ENCODE data around the gene TTBK1. TPM values are rescaled to one million over a fixed set of nuclear protein-coding genes. Genes with fewer than 3 reads are reported as not detected.

Gene TTBK1
- total and polyA plus RNA-seq, 2 donors from 2014 or later, result 0.26 to 0.31 TPM

DNA sequence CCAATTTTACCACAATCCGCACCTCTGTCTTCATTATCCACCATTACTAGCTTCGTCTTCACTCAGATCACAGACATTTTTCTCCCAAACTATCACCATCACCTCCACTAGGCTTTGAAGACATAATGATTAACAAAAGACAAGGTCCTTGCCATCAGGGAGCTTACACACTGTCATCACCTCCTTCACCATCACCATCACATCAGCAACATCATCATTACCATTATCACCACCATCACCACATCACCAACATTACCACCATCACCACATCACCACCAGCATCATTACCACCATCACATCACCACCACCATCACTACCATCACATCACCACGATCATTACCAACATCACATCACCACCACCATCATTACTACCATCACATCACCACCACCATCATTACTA, 50.4 kb downstream of the TTBK1 start:
- H3K4me3 ChIP-seq (ENCODE audit: low read length in 3 of 3), result no peak overlapping the region
- TF ChIP-seq CTCF (IDR thresholded peaks at IDR 0.05; ENCODE audit: borderline replicate concordance, extremely low read depth, insufficient read depth), result no peak
- H3K9ac ChIP-seq (ENCODE audit: low read length in 3 of 3), result no peak overlapping the region
- H3K36me3 ChIP-seq (ENCODE audit: control insufficient read depth in 2 of 3, insufficient read depth in 3 of 3, low read length in 3 of 3), result no peaks in the 10 kb centered on the region
- H3K27me3 ChIP-seq (ENCODE audit: control insufficient read depth, insufficient read depth, low read length), result no peaks in the 10 kb centered on the region
- H3K27ac ChIP-seq (ENCODE audit: low read depth in 2 of 2, low read length in 2 of 2), result no peak overlapping the region
- FAIRE-seq (no peak), DNase-seq (peak in 1 of 5 donors; percentile 0)
- intact Hi-C loops (cut with DNase I), result no loop called here
- H3K4me1 ChIP-seq (ENCODE audit: control insufficient read depth in 2 of 3, insufficient read depth in 2 of 3, low read depth in 1 of 3, low read length in 3 of 3), result peaks cover 0 to 5% (median 3%) of the 10 kb centered on the region in 3 donors
- no peaks in the 10 kb centered on the region for H3K9me3 ChIP-seq (ENCODE audit: control insufficient read depth in 2 of 3, insufficient read depth in 1 of 3, low read length in 3 of 3)

DNA sequence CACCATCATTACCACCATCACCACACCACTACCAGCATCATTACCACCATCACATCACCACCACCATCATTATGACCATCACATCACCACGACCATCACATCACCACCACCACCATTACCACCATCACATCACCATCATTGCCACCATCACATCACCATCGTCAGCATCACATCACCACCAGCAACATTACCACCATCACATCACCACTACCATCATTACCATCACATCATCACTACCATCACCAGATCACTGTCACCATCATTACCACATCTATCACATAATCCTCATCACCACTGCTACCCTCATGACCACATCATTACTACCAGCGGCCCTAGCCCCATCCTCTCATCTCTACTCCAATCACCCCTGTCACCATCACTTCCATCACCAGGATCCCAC, 51.3 kb downstream of the TTBK1 start:
- DNase-seq, result no peak
- no peak overlapping the region for H3K9ac ChIP-seq (ENCODE audit: low read length in 3 of 3)
- no peak for TF ChIP-seq CTCF (IDR thresholded peaks at IDR 0.05; ENCODE audit: borderline replicate concordance, extremely low read depth, insufficient read depth)
- no peak overlapping the region for H3K4me3 ChIP-seq (ENCODE audit: low read length in 3 of 3)
- FAIRE-seq, result no peak
- no peaks in the 10 kb centered on the region for H3K9me3 ChIP-seq (ENCODE audit: control insufficient read depth in 2 of 3, insufficient read depth in 1 of 3, low read length in 3 of 3)
- no peak overlapping the region for H3K27ac ChIP-seq (ENCODE audit: low read depth in 2 of 2, low read length in 2 of 2)
- peaks cover 0 to 5% (median 3%) of the 10 kb centered on the region in 3 donors for H3K4me1 ChIP-seq (ENCODE audit: control insufficient read depth in 2 of 3, insufficient read depth in 2 of 3, low read depth in 1 of 3, low read length in 3 of 3)
- intact Hi-C loops (cut with DNase I), result no loop called here
- H3K27me3 ChIP-seq (ENCODE audit: control insufficient read depth, insufficient read depth, low read length), result no peaks in the 10 kb centered on the region
- no peaks in the 10 kb centered on the region for H3K36me3 ChIP-seq (ENCODE audit: control insufficient read depth in 2 of 3, insufficient read depth in 3 of 3, low read length in 3 of 3)

GRCh38 chr6:43295456-43295855, 52.2 kb downstream of the TTBK1 start:
- no peak for FAIRE-seq
- no peak overlapping the region for H3K27ac ChIP-seq (ENCODE audit: low read depth in 2 of 2, low read length in 2 of 2)
- no peak overlapping the region for H3K9ac ChIP-seq (ENCODE audit: low read length in 3 of 3)
- no peak overlapping the region for H3K4me3 ChIP-seq (ENCODE audit: low read length in 3 of 3)
- intact Hi-C loops (cut with DNase I), result no loop called here
- no peak for TF ChIP-seq CTCF (IDR thresholded peaks at IDR 0.05; ENCODE audit: borderline replicate concordance, extremely low read depth, insufficient read depth)
- no peaks in the 10 kb centered on the region for H3K27me3 ChIP-seq (ENCODE audit: control insufficient read depth, insufficient read depth, low read length)
- H3K36me3 ChIP-seq (ENCODE audit: control insufficient read depth in 2 of 3, insufficient read depth in 3 of 3, low read length in 3 of 3), result no peaks in the 10 kb centered on the region
- H3K4me1 ChIP-seq (ENCODE audit: control insufficient read depth in 2 of 3, insufficient read depth in 2 of 3, low read depth in 1 of 3, low read length in 3 of 3), result peaks cover 0 to 5% (median 3%) of the 10 kb centered on the region in 3 donors
- H3K9me3 ChIP-seq (ENCODE audit: control insufficient read depth in 2 of 3, insufficient read depth in 1 of 3, low read length in 3 of 3), result no peaks in the 10 kb centered on the region
- no peak for DNase-seq

Measured in kidney (tissue), 14 donors.